Progenitor cell of endocrine pancreas (in vitro differentiated cells): ENCODE measurements around the gene VEGFB. TPM values are rescaled to one million over a fixed set of nuclear protein-coding genes. Genes with fewer than 3 reads are reported as not detected.

Experiments used
- DNase-seq: peaks from one replicate; pipeline ENCODE4 v3.0.0; 2021; ENCODE audit warnings: low spot score; ENCODE audit not compliant: unreplicated experiment
- H3K27ac Mint-ChIP-seq: 2 replicates; pipeline ENCODE4 v1.8.0; 2021; ENCODE audit warnings: mild to moderate bottlenecking, moderate library complexity, mixed read lengths
- H3K27me3 Mint-ChIP-seq: 2 replicates; pipeline ENCODE4 v1.8.0; 2021; ENCODE audit warnings: mixed read lengths
- H3K36me3 Mint-ChIP-seq: 2 replicates; pipeline ENCODE4 v1.8.0; 2022; ENCODE audit warnings: mixed read lengths; ENCODE audit not compliant: insufficient read depth
- H3K4me1 Mint-ChIP-seq: 2 replicates; pipeline ENCODE4 v1.8.0; 2021; ENCODE audit warnings: low read depth, mixed read lengths
- H3K4me3 Mint-ChIP-seq: 2 replicates; pipeline ENCODE4 v1.8.0; 2021; ENCODE audit warnings: low read depth, mild to moderate bottlenecking, moderate library complexity, mixed read lengths
- H3K9me3 Mint-ChIP-seq: 2 replicates; pipeline ENCODE4 v1.8.0; 2021; ENCODE audit warnings: low read depth, mixed read lengths
- total RNA-seq: library from RNA; stranded (reverse); gene quantifications from 2 replicates; pipeline ENCODE4 v1.2.1, GENCODE V29; 2021
- TF ChIP-seq, protein P1 (sequence below): fragments of 200-600 bp; sonication (generic); IDR thresholded peaks from one replicate; pipeline ENCODE4 v1.5.0; 2021; ENCODE audit warnings: antibody characterized with exemption, mild to moderate bottlenecking; ENCODE audit not compliant: unreplicated experiment

Gene VEGFB
- total RNA-seq, 1 donor from 2014 or later, result 68.2 TPM

DNA sequence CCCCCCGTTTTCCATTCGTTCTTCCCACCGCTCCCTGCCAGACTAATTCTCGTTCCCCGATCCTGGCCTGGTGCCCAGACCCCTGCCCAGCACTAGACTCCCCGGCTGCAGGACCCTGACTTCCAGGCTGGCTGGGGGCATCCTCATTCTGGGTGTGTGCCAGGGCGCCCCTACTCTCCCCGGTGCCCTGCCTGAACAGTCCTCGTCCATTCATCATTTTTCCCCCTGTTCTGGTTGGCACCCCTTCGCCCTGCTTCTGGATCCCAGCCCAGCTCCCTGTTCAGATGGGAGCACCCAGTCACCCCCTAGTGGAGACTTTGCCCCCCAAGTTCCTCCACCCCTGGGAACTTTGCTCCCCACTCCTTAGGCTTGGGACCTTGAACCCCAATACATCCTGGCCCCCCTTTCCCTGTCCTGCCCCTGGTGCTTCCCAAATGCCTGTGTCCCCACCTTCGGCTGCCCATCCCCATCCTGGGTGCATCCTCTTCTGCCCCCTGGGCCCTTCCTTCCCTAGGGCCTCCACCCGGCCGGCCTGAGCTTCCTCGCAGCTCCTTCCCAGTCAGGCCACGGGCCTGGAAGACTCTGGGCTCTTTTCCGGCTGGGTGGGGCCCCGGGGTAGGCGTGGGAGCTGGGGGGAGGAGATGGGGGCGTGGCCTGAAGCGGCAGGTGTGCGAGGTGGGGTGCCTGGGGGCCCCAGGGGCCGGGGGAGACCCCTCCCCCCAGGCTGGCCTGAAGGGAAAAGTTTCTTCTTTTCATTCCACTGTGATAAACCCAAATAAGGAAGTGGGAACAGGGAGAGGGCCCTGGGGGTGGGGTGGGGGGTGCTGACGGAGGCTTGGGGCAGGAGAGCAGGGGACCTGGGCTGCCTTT is 17.9 kb downstream of the VEGFB start:
- Mint-ChIP-seq H3K27me3 (peaks cover 3% of the 10 kb centered on the region), H3K9me3 (no peaks in the 10 kb centered on the region), H3K4me1 (peaks cover 11% of the 10 kb centered on the region), H3K4me3 (peak overlapping the region; percentile 82), H3K27ac (no peak overlapping the region), H3K36me3 (no peaks in the 10 kb centered on the region)
- TF ChIP-seq, protein P1, sequence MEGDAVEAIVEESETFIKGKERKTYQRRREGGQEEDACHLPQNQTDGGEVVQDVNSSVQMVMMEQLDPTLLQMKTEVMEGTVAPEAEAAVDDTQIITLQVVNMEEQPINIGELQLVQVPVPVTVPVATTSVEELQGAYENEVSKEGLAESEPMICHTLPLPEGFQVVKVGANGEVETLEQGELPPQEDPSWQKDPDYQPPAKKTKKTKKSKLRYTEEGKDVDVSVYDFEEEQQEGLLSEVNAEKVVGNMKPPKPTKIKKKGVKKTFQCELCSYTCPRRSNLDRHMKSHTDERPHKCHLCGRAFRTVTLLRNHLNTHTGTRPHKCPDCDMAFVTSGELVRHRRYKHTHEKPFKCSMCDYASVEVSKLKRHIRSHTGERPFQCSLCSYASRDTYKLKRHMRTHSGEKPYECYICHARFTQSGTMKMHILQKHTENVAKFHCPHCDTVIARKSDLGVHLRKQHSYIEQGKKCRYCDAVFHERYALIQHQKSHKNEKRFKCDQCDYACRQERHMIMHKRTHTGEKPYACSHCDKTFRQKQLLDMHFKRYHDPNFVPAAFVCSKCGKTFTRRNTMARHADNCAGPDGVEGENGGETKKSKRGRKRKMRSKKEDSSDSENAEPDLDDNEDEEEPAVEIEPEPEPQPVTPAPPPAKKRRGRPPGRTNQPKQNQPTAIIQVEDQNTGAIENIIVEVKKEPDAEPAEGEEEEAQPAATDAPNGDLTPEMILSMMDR, result peak; percentile 24
- DNase-seq, result no peak

- H3K27me3 Mint-ChIP-seq, result peaks cover 3% of the 10 kb centered on the region
- no peak overlapping the region for H3K27ac Mint-ChIP-seq
- peaks cover 1% of the 10 kb centered on the region for H3K36me3 Mint-ChIP-seq
- peaks cover 7% of the 10 kb centered on the region for H3K4me1 Mint-ChIP-seq
- H3K4me3 Mint-ChIP-seq, result peak overlapping the region; percentile 31
- DNase-seq, result no peak
- TF ChIP-seq, protein P1, result no peak
- H3K9me3 Mint-ChIP-seq, result no peaks in the 10 kb centered on the region
Measured at GRCh38 chr11:64253043-64253442, 18.7 kb downstream of the VEGFB start.

GRCh38 chr11:64253481-64253880 is 19.1 kb downstream of the VEGFB start:
- Mint-ChIP-seq H3K27ac (peak overlapping the region; percentile 59), H3K4me3 (peak overlapping the region; percentile 31), H3K27me3 (peaks cover 3% of the 10 kb centered on the region), H3K36me3 (peaks cover 1% of the 10 kb centered on the region), H3K9me3 (no peaks in the 10 kb centered on the region), H3K4me1 (peaks cover 7% of the 10 kb centered on the region)
- TF ChIP-seq, protein P1, result no peak
- DNase-seq, result no peak

DNA sequence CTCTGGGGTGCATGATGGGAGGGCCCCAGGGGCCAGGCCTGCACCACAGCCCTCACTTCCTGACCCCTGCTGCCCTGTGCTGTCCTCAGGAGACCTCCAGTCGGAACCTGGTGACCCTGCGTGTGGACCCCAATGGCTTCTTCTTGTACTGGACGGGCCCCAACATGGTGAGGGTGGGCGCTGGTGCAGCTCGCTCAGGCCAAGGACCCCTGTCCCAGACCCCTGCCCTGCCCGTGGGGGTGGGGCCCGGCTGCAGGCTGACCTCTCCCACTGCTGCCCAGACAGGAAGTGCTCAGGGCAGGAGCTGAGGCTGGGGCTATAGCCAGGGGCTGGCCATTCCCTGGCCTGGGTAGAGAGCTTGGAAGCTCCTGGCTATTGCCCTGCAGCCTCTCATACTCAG is 19.9 kb downstream of the VEGFB start:
- no peaks in the 10 kb centered on the region for H3K9me3 Mint-ChIP-seq
- peaks cover 3% of the 10 kb centered on the region for H3K27me3 Mint-ChIP-seq
- H3K36me3 Mint-ChIP-seq, result peaks cover 2% of the 10 kb centered on the region
- no peak overlapping the region for H3K4me3 Mint-ChIP-seq
- no peak for DNase-seq
- H3K27ac Mint-ChIP-seq, result no peak overlapping the region
- H3K4me1 Mint-ChIP-seq, result peaks cover 7% of the 10 kb centered on the region
- TF ChIP-seq, protein P1, result no peak

DNA sequence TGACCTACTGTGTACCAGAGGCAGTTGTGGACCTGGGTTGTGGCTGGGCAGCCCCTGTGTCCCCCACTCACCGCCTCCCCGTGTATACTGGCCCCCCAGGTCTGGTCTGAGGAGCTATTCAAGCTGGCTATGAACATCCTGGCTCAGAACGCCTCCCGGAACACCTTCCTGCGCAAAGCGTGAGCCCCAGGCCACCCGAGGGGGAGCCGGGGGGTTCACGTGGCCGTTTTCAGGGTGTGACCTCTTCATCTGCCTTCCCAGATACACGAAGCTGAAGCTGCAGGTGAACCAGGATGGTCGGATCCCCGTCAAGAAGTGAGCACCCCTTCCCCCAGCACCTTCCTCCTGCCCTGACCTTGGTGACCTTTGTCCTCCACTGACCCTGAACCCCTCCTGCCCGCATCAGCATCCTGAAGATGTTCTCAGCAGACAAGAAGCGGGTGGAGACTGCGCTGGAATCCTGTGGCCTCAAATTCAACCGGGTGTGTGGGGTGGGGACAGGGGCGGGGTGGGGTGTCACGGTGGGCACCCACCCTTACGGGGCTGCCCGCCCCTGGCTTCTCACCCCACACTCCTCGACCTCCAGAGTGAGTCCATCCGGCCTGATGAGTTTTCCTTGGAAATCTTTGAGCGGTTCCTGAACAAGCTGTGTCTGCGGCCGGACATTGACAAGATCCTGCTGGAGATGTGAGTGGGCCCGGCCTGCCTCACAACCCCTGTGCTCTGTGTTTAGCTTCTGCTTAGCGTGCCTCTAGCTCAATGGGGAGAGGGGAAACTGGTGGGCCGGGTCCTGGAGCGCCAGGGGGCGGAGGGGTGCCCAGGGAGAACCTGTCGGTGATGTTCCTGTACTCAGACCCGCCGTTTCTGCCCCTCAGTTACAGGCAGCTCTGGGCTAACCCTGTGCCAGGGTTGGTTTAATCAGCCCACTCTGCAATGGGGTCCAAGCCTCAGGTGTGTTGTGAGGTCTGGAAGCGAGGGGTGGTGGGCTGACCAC is 21.0 kb downstream of the VEGFB start:
- Mint-ChIP-seq H3K27me3 (no peaks in the 10 kb centered on the region), H3K4me3 (no peak overlapping the region), H3K27ac (no peak overlapping the region), H3K4me1 (peaks cover 7% of the 10 kb centered on the region), H3K9me3 (no peaks in the 10 kb centered on the region), H3K36me3 (peaks cover 12% of the 10 kb centered on the region)
- DNase-seq, result no peak
- TF ChIP-seq, protein P1, result no peak
